GM18861 (cell line): Measurements from ENCODE around the gene ASL.
"Not testable (repeated sequence)": the region's sequence is repeated elsewhere in the genome, so short reads cannot be mapped to it uniquely, and the experiment has no call there.

Source experiments
- ATAC-seq: cut with Tn5 transposase; IDR thresholded peaks from one replicate; pipeline ENCODE4 v1.9.1; 2021; ENCODE audit not compliant: unreplicated experiment

ASL gene

GRCh38 chr7:66072208-66072607, 3.4 kb upstream of the ASL start:
- not testable (repeated sequence) for ATAC-seq

GRCh38 chr7:66076462-66077329, 1.1 kb downstream of the ASL start:
- ATAC-seq, result no peak

GRCh38 chr7:66078067-66078466, 2.4 kb downstream of the ASL start:
- no peak for ATAC-seq

- no peak for ATAC-seq
These were observed 6.5 kb downstream of the ASL start for GRCh38 chr7:66082083-66082482.

DNA sequence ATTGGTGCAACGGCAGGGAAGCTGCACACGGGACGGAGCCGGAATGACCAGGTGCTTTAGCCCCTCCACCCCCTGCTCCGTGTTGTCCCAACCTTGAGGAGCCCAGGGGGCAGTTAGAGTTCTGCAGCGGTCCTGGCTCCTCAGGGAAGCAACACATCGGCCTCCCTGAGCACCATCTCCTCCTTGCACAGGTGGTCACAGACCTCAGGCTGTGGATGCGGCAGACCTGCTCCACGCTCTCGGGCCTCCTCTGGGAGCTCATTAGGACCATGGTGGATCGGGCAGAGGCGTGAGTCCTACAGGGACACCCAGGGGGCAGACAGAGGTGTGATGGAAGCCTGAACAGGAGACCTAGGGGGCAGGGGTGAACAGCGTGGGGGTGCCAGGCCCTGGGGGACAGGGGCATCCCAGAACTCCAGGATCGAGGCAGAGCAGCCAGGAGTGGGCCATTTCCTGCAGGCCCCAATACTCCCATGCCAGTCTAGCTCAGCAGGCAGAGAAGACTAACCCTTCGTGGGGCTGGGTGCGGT, 7.3 kb downstream of the ASL start:
- no peak for ATAC-seq

GRCh38 chr7:66083677-66084076, 8.1 kb downstream of the ASL start:
- ATAC-seq, result no peak

- no peak for ATAC-seq
These were observed 13.5 kb downstream of the ASL start for GRCh38 chr7:66088861-66089838.

- ATAC-seq, result no peak
These were observed 17.0 kb downstream of the ASL start for GRCh38 chr7:66092654-66093053.

GRCh38 chr7:66095010-66095409, 19.4 kb downstream of the ASL start:
- no peak for ATAC-seq

DNA sequence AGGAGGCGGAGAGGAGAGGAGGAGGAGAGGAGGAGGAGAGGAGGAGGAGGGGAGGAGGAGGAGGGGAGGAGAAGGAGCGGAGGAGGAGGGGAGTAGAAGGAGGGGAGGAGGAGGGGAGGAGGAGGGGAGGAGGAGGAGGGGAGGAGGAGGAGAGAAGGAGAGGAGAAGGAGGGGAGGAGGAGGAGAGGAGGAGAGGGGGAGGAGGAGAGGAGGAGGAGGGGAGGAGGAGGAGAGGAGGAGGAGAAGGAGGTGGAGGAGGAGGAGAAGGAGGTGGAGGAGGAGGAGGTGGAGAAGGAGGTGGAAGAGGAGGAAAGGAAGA, 23.6 kb downstream of the ASL start:
- no peak for ATAC-seq

DNA sequence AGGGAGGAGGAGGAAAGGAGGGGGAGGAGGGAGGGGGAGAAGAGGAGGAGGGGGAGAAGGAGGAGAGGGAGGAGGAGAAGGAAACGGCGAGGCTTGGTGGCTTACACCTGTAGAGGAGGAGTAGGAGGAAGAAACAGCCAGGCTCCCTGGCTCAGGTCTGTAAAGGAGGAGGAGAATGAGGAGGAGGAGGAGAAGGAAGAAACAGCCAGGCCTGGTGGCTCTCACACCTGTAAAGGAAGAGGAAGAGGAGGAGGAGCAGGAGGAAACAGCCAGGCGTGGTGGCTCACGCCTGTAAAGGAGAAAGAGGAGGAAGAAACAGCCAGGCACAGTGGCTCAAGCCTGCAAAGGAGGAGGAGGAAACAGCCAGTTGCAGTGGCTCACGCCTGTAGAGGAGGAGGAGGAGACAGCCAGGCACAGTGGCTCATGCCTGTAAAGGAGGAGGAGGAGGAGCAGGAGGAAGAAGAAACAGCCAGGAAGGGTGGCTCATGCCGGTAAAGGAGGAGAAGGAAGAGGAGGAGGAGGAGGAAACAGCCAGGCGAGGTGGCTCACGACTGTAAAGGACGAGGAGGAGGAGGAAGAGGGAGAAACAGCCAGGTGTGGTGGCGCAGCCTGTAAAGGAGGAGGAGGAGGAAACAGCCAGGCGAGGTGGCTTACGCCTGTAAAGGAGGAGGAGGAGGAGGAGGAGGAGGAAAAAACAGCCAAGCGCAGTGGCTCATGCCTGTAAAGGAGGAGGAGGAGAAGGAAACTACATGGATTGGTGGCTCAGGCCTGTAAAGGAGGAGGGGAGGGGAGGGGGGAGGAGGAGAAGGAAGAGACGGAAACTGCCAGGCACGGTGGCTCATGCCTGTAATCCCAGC, 24.2 kb downstream of the ASL start:
- ATAC-seq, result peak; percentile 61

DNA sequence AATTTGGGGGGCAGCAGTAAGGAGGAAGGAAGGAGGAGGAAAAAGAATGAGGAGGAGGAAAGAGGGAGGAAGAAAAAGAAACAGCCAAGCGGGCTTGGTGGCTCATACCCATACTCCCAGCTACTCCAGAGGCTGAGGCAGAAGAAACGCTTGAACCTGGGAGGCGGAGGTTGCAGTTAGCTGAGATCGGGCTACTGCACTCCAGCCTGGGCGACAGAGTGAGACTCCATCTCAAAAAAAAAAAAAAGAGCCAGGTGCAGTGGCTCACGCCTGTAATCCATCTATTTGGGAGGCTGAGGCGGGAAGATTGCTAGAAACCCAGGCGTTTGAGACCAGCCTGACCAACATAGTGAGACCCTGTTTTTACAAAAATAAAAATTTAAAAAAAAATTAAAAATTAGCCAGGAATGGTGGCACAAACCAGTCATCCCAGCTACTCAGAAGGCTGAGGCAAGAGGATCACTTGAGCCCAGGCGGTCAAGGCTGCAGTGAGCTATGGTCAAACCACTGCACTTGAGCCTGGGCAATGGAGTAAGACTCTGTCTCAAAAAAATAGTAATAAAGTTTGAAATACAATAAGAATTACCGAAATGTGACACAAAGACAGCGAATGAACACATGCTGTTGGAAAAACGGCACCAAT, 24.9 kb downstream of the ASL start:
- no peak for ATAC-seq

DNA sequence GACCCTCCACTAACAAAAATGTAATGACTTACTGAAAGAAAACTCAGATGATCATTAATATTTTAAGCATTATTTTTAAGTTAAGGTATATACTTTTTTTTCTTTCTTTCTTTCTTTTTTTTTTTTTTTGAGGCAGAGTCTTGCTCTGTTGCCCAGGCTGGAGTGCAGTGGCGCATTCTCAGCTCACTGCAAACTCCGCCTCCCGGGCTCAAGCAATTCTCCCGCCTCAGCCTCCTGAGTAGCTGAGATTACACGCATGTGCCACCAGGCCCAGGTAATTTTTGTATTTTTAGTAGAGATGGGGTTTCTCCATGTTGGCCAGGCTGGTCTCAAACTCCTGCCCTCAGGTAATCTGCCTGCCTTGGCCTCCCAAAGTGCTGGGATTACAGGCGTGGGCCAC, 26.5 kb downstream of the ASL start:
- not testable (repeated sequence) for ATAC-seq

- not testable (repeated sequence) for ATAC-seq
These were observed 28.4 kb downstream of the ASL start for GRCh38 chr7:66103994-66104393.

- no peak for ATAC-seq
These were observed 29.7 kb downstream of the ASL start for GRCh38 chr7:66105263-66105748.

GRCh38 chr7:66108410-66108809, 32.8 kb downstream of the ASL start:
- not testable (repeated sequence) for ATAC-seq

- no peak for ATAC-seq
These were observed 35.2 kb downstream of the ASL start for GRCh38 chr7:66110856-66111255.

- peak; percentile 80 for ATAC-seq
These were observed 39.4 kb downstream of the ASL start, which contains the start of gene CRCP for GRCh38 chr7:66114743-66115649. Gene CRCP (plus strand): TSS chr7:66114847. CDS start chr7:66114963, 116 bp downstream.
